ENCODE results near the gene AFTPH.

The AFTPH gene

GRCh38 chr2:64640153-64641044 lies 116.3 kb downstream of the AFTPH start:
- H3K27me3 ChIP-seq (ENCODE audit: insufficient read depth, low read length, poor library complexity), result no peaks in the 10 kb centered on the region
- no peak overlapping the region for H3K4me3 ChIP-seq (ENCODE audit: low read depth in 1 of 2, low read length in 2 of 2)
- H3K79me2 ChIP-seq (ENCODE audit: insufficient read depth, low read length), result peaks cover 49% of the 10 kb centered on the region
- ATAC-seq (ENCODE audit: insufficient read depth, low read depth), result no peak
- no peak overlapping the region for H3K9ac ChIP-seq (ENCODE audit: low read depth, low read length)
- no peak overlapping the region for H3K4me2 ChIP-seq (ENCODE audit: insufficient read depth, low read length)
- peaks cover 30% of the 10 kb centered on the region for H4K20me1 ChIP-seq (ENCODE audit: insufficient read depth, low read length)
- no peak overlapping the region for H2AFZ ChIP-seq (ENCODE audit: low read depth, low read length)
- H3K9me3 ChIP-seq (ENCODE audit: insufficient read depth, low read length, severe bottlenecking), result no peaks in the 10 kb centered on the region
- TF ChIP-seq EZH2 (IDR thresholded peaks at IDR 0.05; ENCODE audit: borderline replicate concordance, low read depth, low read length, severe bottlenecking), result no peak
- TF ChIP-seq, protein P1, sequence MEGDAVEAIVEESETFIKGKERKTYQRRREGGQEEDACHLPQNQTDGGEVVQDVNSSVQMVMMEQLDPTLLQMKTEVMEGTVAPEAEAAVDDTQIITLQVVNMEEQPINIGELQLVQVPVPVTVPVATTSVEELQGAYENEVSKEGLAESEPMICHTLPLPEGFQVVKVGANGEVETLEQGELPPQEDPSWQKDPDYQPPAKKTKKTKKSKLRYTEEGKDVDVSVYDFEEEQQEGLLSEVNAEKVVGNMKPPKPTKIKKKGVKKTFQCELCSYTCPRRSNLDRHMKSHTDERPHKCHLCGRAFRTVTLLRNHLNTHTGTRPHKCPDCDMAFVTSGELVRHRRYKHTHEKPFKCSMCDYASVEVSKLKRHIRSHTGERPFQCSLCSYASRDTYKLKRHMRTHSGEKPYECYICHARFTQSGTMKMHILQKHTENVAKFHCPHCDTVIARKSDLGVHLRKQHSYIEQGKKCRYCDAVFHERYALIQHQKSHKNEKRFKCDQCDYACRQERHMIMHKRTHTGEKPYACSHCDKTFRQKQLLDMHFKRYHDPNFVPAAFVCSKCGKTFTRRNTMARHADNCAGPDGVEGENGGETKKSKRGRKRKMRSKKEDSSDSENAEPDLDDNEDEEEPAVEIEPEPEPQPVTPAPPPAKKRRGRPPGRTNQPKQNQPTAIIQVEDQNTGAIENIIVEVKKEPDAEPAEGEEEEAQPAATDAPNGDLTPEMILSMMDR (IDR thresholded peaks at IDR 0.05; ENCODE audit: borderline replicate concordance, extremely low read depth, low read length, poor library complexity, severe bottlenecking), result no peak
- H3K27ac ChIP-seq (ENCODE audit: low read length), result no peak overlapping the region
- H3K36me3 ChIP-seq (ENCODE audit: insufficient read depth, low read length), result peaks cover 14% of the 10 kb centered on the region
- no peak for DNase-seq
- H3K4me1 ChIP-seq (ENCODE audit: insufficient read depth, low read length), result peaks cover 12% of the 10 kb centered on the region

- Histone ChIP-seq H3K4me3 (ENCODE audit: low read depth in 1 of 2, low read length in 2 of 2) (no peak overlapping the region), H3K9ac (ENCODE audit: low read depth, low read length) (no peak overlapping the region), H3K27me3 (ENCODE audit: insufficient read depth, low read length, poor library complexity) (no peaks in the 10 kb centered on the region), H3K27ac (ENCODE audit: low read length) (no peak overlapping the region), H3K9me3 (ENCODE audit: insufficient read depth, low read length, severe bottlenecking) (no peaks in the 10 kb centered on the region), H3K36me3 (ENCODE audit: insufficient read depth, low read length) (peaks cover 2% of the 10 kb centered on the region; the same call in 1 of the 2 replicates), H3K79me2 (ENCODE audit: insufficient read depth, low read length) (peaks cover 59% of the 10 kb centered on the region), H4K20me1 (ENCODE audit: insufficient read depth, low read length) (peaks cover 21% of the 10 kb centered on the region; the same call in 1 of the 2 replicates), H2AFZ (ENCODE audit: low read depth, low read length) (no peak overlapping the region), H3K4me1 (ENCODE audit: insufficient read depth, low read length) (peaks cover 24% of the 10 kb centered on the region), H3K4me2 (ENCODE audit: insufficient read depth, low read length) (no peak overlapping the region)
- no peak for TF ChIP-seq EZH2 (IDR thresholded peaks at IDR 0.05; ENCODE audit: borderline replicate concordance, low read depth, low read length, severe bottlenecking)
- TF ChIP-seq, protein P1 (IDR thresholded peaks at IDR 0.05; ENCODE audit: borderline replicate concordance, extremely low read depth, low read length, poor library complexity, severe bottlenecking), result no peak
- DNase-seq, result no peak
- no peak for ATAC-seq (ENCODE audit: insufficient read depth, low read depth)
Observed at GRCh38 chr2:64641599-64641998, 117.5 kb downstream of the AFTPH start.

Data from DND-41 (cell line).